Osteoblast (primary cell): Measurements from ENCODE around the gene TRUB1. TPM values are rescaled to one million over a fixed set of nuclear protein-coding genes. Genes with fewer than 3 reads are reported as not detected.

Experiments
- DNase-seq: peaks from one replicate; pipeline ENCODE4 v3.0.0; 2011; ENCODE audit warnings: low spot score, mixed read lengths; ENCODE audit not compliant: insufficient read length; ENCODE audit errors: missing footprints
- H2AFZ ChIP-seq: 2 replicates; pipeline ENCODE4 v1.6.0; 2011; ENCODE audit warnings: mild to moderate bottlenecking, low read length
- H3K27ac ChIP-seq: 2 replicates; pipeline ENCODE4 v1.5.1; 2011; ENCODE audit warnings: mild to moderate bottlenecking, low read depth, low read length, moderate library complexity
- H3K27me3 ChIP-seq: 2 replicates; pipeline ENCODE4 v1.6.0; 2012; ENCODE audit warnings: mild to moderate bottlenecking, control low read depth, inconsistent platforms, low read length, moderate library complexity; ENCODE audit not compliant: insufficient read depth
- H3K36me3 ChIP-seq: 2 replicates; pipeline ENCODE4 v1.5.1; 2011; ENCODE audit warnings: mild to moderate bottlenecking, low read length, control low read depth, moderate library complexity; ENCODE audit not compliant: insufficient read depth
- H3K4me1 ChIP-seq: 2 replicates; pipeline ENCODE4 v1.5.1; 2011; ENCODE audit warnings: mild to moderate bottlenecking, low read length, control low read depth, moderate library complexity; ENCODE audit not compliant: insufficient read depth
- H3K4me2 ChIP-seq: 2 replicates; pipeline ENCODE4 v1.6.0; 2011; ENCODE audit warnings: mild to moderate bottlenecking, low read length; ENCODE audit not compliant: insufficient read depth
- H3K4me3 ChIP-seq: fragments of 200-600 bp; sonication (generic); 3 replicates; pipeline ENCODE4 v1.5.1; 2012; ENCODE audit warnings: mild to moderate bottlenecking, low read length, inconsistent platforms; ENCODE audit not compliant: insufficient read depth
- H3K79me2 ChIP-seq: 2 replicates; pipeline ENCODE4 v1.6.0; 2012; ENCODE audit warnings: mild to moderate bottlenecking, low read length, control low read depth, inconsistent platforms; ENCODE audit not compliant: insufficient read depth
- H3K9me3 ChIP-seq: 2 replicates; pipeline ENCODE4 v1.5.1; 2011; ENCODE audit warnings: low read depth, low read length, control low read depth
- H4K20me1 ChIP-seq: 2 replicates; pipeline ENCODE4 v1.6.0; 2012; ENCODE audit warnings: mild to moderate bottlenecking, low read length, control low read depth; ENCODE audit not compliant: insufficient read depth
- total RNA-seq: library from RNA; depleted of rRNA; stranded (reverse); fragments of >200 nt; gene quantifications from 2 replicates; pipeline ENCODE4 v1.2.3, GENCODE V29; 2012
- TF ChIP-seq, protein P1 (sequence below): IDR thresholded peaks from 2 replicates; pipeline ENCODE4 v1.5.1; 2011; ENCODE audit warnings: mild to moderate bottlenecking, low read depth, low read length, moderate library complexity; ENCODE audit errors: extremely low read depth

The TRUB1 gene
- total RNA-seq, 1 donor = 28.6 TPM

GRCh38 chr10:114940735-114941134 lies 2.7 kb downstream of the TRUB1 start:
- peaks cover 3% of the 10 kb centered on the region for H4K20me1 ChIP-seq
- peaks cover 11% of the 10 kb centered on the region for H3K4me1 ChIP-seq
- H3K79me2 ChIP-seq = peaks cover 48% of the 10 kb centered on the region
- H3K4me3 ChIP-seq = no peak overlapping the region
- no peaks in the 10 kb centered on the region for H3K27me3 ChIP-seq
- TF ChIP-seq, protein P1, sequence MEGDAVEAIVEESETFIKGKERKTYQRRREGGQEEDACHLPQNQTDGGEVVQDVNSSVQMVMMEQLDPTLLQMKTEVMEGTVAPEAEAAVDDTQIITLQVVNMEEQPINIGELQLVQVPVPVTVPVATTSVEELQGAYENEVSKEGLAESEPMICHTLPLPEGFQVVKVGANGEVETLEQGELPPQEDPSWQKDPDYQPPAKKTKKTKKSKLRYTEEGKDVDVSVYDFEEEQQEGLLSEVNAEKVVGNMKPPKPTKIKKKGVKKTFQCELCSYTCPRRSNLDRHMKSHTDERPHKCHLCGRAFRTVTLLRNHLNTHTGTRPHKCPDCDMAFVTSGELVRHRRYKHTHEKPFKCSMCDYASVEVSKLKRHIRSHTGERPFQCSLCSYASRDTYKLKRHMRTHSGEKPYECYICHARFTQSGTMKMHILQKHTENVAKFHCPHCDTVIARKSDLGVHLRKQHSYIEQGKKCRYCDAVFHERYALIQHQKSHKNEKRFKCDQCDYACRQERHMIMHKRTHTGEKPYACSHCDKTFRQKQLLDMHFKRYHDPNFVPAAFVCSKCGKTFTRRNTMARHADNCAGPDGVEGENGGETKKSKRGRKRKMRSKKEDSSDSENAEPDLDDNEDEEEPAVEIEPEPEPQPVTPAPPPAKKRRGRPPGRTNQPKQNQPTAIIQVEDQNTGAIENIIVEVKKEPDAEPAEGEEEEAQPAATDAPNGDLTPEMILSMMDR = no peak
- H3K4me2 ChIP-seq = peak overlapping the region; percentile 17
- H3K36me3 ChIP-seq = peaks cover 28% of the 10 kb centered on the region
- H3K27ac ChIP-seq = no peak overlapping the region
- no peak for DNase-seq
- no peaks in the 10 kb centered on the region for H3K9me3 ChIP-seq
- H2AFZ ChIP-seq = no peak overlapping the region

DNA sequence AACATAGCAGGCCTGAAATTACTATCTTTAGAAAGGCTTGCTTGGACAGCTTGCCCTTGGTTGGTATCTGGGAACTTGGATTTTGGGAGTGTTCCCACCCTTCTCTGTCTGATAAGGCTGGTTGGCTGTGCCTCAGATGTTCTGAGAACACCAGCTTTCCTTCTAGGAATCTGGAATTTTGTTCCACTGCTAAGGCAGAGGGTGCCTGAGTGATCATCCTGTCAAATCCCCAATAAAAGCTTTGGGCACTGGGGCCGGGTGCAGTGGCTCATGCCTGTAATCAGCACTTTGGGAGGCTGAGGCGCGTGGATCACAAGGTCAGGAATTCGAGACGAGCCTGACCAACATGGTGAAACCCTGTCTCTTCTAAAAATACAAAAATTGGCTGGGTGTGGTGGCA lies 5.0 kb downstream of the TRUB1 start:
- H3K79me2 ChIP-seq = peaks cover 59% of the 10 kb centered on the region
- no peak overlapping the region for H3K4me2 ChIP-seq

GRCh38 chr10:114953047-114953446 lies 15.1 kb downstream of the TRUB1 start:
- TF ChIP-seq, protein P1 = no peak
- Histone ChIP-seq H3K36me3 (no peaks in the 10 kb centered on the region), H3K4me3 (no peak overlapping the region), H3K27me3 (no peaks in the 10 kb centered on the region), H3K9me3 (no peaks in the 10 kb centered on the region), H3K4me2 (no peak overlapping the region), H2AFZ (no peak overlapping the region), H4K20me1 (peaks cover 5% of the 10 kb centered on the region), H3K27ac (no peak overlapping the region), H3K79me2 (peaks cover 28% of the 10 kb centered on the region), H3K4me1 (peaks cover 7% of the 10 kb centered on the region)
- DNase-seq = no peak

More for the DNA sequence above, 5.0 kb downstream of the TRUB1 start:
- H3K27ac ChIP-seq = no peak overlapping the region
- peaks cover 32% of the 10 kb centered on the region for H3K36me3 ChIP-seq
- TF ChIP-seq, protein P1 = no peak
- H3K4me1 ChIP-seq = peaks cover 11% of the 10 kb centered on the region
- H3K9me3 ChIP-seq = no peaks in the 10 kb centered on the region
- peaks cover 3% of the 10 kb centered on the region for H4K20me1 ChIP-seq
- H2AFZ ChIP-seq = no peak overlapping the region
- no peaks in the 10 kb centered on the region for H3K27me3 ChIP-seq
- DNase-seq = no peak
- H3K4me3 ChIP-seq = no peak overlapping the region

- no peak for DNase-seq
- peaks cover 11% of the 10 kb centered on the region for H3K79me2 ChIP-seq
- H3K4me2 ChIP-seq = no peak overlapping the region
- H3K4me3 ChIP-seq = no peak overlapping the region
- peaks cover 5% of the 10 kb centered on the region for H4K20me1 ChIP-seq
- no peaks in the 10 kb centered on the region for H3K36me3 ChIP-seq
- peaks cover 7% of the 10 kb centered on the region for H3K4me1 ChIP-seq
- no peaks in the 10 kb centered on the region for H3K27me3 ChIP-seq
- H3K9me3 ChIP-seq = no peaks in the 10 kb centered on the region
- H2AFZ ChIP-seq = no peak overlapping the region
- TF ChIP-seq, protein P1 = no peak
- H3K27ac ChIP-seq = no peak overlapping the region
These were observed 18.0 kb downstream of the TRUB1 start for GRCh38 chr10:114955984-114956383.
